HUDEP-2 (cell line): ENCODE measurements around the gene PBX1.

Source experiments
- DNase-seq, 76 experiments: peaks; one replicate each; lab custom pipeline; 2025; ENCODE audit not compliant: unreplicated experiment in 76 of 76; lab: John Stamatoyannopoulos, UW

The PBX1 gene

DNA sequence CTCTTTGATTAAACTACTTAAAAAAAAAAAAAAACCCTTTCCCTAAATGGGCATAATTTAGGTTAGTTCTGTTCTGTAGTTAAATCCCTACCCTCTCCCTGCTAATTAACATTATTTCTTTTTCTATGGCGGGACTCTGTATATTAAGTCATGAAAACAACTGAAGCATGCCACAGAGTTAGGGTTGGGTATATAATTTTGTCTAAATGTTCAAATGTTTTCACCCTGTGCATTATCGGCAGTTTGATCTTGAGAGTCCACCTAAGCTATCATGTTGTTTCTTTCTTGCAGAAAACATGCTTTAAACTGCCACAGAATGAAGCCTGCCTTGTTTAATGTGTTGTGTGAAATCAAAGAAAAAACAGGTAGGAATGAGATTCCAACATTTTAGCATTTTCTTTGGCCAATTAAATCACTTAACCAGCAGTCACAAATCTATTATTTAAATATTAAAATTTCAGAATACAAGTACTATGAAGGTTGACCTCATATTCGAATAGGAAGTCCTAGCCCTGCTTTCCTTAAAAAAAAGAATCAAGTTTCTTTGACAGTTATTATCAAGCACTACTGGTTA, 4.0 kb downstream of the PBX1 start:
- no peak for DNase-seq

GRCh38 chr1:164563721-164564360, 4.9 kb downstream of the PBX1 start:
- DNase-seq: no peak

GRCh38 chr1:164564378-164564777, 5.4 kb downstream of the PBX1 start:
- DNase-seq: no peak

DNA sequence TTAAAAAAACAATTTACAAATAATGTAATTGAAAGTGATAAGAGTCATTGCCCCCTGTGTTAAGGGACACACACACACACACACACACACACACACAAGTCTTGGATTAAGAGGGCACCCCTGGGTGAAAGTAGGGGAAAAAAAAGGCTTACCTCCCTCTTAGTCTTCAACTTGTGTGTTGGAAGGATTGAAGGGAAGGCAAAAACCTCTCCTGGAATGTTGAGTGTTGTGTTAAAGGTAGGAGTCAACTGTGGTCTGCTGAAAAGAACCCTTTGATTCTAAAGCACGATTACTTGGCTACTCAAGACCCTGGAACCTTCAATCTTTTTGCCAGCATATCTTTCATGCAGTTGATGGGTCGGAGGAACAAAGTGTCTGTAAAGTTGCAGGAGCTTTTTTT, 6.4 kb downstream of the PBX1 start:
- DNase-seq: no peak

- no peak for DNase-seq
These were observed 8.8 kb downstream of the PBX1 start for GRCh38 chr1:164567774-164568173.

DNA sequence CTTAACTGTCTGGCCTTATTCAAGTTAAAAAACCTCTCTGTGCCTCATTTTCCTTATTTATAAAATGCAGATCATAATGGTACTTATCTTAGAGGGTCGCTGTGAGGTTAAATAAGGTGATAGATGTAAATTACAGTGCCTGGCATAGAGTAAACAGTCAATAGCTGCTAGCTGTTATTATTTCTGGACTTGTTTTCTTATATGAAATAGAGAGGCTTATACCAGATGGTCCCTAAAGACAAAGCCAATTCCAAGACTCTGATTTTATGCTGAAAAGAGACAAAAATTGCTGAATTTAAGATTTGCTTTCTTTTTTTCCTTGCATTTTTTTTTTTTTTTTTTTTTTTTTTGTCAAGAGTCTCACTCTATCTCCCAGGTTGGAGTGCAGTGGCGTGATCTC, 10.3 kb downstream of the PBX1 start:
- DNase-seq: no peak

GRCh38 chr1:164569866-164570265, 10.9 kb downstream of the PBX1 start:
- no peak for DNase-seq

DNA sequence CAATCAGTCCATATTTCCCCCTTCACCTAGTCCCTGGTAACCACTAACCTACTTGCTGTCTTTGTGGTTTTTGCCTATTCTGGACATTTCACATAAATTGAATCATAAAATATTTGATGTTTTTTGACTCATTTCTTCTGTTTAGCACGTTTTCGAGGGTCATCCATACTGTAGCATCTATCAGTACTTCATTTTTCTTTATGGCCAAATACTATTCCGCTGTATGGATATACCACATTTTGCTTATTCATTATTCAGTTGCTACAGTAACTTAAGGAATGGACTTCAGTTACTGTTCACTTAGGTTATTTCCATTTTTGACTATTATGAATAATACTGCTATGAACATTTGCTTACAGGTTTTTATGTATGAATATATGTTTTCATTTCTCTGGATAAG, 12.3 kb downstream of the PBX1 start:
- no peak for DNase-seq

GRCh38 chr1:164575356-164575886, 16.4 kb downstream of the PBX1 start:
- no peak for DNase-seq

DNA sequence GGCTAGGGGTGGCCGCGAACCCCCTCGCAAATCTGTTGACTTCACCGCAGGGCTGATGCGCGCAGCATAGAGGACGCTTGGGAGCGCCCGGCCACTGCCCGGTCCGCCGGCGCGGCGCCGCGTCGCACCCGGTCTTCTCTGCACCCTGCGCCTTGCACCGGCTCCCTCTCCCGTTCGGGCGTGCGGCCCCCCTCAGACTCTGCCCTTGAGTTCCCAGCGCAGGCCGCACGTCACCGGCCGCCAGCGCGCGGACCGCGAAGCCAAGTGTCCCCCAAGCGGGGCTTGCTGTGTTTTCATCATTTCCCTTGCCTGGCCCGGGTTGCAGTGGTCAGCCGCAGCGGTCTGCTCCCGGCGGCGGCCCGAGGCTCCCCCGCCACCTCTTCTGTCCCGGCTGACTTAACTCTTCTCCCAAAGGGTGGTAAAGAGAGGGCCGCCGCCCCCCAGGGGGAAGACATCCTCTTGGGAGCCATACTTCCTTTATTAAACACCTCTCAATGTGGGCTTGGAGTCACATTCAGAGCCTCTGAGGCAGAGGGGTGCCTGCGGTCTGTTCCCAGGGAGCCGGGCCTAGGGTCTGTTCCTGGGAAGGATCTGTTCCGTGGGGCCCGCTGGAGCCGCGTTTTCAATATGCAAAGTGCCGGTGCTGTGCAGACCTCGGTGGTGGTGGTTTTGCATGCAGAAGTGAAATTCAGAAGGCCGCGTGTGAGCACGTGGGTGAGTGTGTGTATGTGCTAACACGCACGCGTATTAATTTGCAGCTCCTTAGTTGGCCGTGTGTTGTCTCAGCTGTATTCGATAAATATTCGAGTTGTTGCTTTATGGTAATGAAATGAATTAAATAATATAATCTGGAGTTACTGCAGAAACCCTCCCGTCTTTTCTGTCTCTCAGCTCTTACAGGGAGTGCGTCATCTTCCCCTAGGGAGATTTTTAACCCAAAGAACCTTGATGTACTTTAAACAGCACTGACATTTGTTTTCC, 17.6 kb downstream of the PBX1 start:
- no peak for DNase-seq

DNA sequence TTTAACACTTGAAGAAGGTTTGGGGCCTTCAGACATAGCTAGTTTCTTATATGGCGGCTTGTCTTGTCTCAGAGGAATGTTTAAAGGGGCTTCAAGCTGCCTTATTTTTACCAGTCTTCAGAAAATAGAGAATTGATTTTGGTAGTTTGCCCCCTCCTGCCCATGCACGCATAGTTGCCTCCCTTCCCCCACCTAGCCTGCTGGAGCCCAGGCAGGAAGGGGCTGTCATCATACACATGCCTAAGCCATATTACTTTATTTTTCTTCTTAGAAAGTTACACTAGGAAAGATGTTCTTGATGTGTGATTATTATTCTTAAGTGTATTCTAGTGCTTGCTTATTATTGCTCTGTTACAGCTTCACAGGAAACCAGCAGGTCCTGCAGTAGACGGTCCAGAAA, 18.3 kb downstream of the PBX1 start:
- DNase-seq: no peak

GRCh38 chr1:164578479-164579200, 19.7 kb downstream of the PBX1 start:
- no peak for DNase-seq

DNA sequence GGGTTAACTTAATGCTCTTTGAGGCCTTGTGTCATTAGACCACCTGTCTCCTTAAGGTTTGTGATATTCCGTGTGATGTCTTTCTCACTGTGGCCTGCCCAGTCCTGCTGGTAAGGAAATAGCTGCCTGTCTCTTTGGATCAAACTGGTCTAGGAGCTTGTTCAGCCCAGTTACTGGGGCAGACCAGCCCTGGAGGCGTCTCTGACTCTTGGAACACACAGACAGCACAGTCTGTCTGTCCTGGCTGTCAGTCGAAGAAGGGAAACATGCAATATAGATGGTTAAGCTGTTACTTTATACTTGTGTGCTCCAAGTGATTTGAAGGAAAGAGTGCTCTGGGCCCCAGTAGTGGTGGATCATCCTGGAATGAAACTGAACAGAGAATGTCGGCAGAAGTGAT, 20.4 kb downstream of the PBX1 start:
- DNase-seq: no peak

- no peak for DNase-seq
These were observed 22.8 kb downstream of the PBX1 start for GRCh38 chr1:164581762-164582161.

GRCh38 chr1:164583196-164583595, 24.2 kb downstream of the PBX1 start:
- DNase-seq: no peak

DNA sequence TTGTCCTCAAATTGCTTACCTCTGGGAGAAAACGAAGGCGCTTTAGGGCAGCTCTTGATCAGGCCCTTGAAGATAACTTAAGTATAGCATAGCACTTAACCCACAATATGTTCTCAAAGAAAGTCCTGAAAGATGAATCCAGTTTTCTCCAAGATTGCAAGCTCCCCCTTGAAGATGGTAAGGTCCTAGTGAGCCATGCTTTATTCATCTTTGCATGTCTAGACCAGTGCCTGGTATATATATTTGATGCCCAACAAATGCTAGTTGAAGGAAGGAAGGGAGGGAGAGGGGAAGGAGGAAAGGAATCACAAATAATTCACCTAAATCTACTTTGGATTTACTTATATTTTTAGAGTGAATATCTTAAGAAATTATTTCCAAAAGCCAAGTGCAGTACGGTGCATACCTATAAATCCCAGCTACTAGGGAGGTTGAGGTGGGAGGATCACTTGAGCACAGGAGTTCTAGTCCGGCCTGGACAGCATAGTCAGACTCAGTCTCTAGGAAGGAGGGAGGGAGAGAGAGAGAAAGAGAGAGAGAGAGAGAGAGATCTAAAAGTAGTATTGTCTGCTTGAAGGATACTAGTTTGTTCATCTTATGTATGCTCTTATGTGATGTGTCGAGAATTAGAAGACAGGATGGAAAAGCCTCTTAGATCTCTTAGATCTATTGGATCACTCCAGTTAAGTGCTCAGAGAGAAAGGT, 25.0 kb downstream of the PBX1 start:
- no peak for DNase-seq

- no peak for DNase-seq
These were observed 27.6 kb downstream of the PBX1 start for GRCh38 chr1:164586591-164586990.

DNA sequence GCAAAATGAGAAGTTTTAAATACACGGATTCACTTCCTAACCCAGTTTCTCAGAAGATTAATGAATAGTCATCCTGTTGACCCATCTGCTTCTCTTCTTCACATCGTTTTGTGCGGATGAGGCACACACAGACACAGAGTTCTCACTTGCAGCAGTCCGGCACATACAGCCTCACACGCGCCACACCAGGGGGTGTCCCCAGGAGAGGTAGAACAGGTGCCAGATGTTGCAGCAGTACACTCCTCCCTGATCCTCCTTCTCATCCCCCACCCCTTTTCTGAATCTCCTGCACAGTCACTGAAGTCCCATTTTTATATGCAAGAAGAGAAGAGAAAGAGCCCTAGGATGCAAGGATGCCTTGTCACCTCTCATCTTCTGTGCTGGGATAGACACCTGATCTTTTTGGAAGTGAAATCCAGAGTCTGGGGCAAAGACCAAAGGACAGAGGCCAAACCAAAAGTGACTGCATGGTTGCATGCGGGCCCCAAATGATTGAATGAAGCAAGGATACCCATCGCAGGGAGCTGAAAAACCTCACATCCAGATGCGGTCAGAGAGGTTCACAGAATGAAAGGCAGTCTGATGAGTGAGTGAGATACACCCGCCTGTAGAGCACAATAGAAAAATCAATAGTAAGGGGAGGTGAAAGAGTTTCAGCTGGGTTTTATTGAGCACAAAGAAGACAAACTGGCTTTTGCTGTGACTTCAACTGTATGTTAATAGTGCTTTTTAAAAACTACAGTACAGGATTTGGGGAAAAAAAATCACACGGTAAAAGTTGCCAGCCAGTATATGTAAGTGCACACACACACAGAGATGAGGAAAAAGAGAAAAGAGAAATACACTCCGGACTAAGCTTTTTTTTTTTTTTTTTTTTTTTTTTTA, 28.9 kb downstream of the PBX1 start:
- DNase-seq: no peak
